AG10803 (cell line): ENCODE measurements around the gene ANKRD13B.
A peak's percentile ranks its signal among the peaks of the same experiment; 100 is the strongest.

Experiments
- DNase-seq: peaks from one replicate; pipeline ENCODE4 v3.0.0; 2010; ENCODE audit warnings: low read depth
- H3K4me3 ChIP-seq: 2 replicates; pipeline ENCODE4 v1.5.1; 2011; ENCODE audit warnings: mild to moderate bottlenecking, low read length, control low read depth
- CTCF ChIP-seq: conservative IDR thresholded peaks from 2 replicates; pipeline ENCODE4 v1.5.1; 2011; ENCODE audit warnings: mild to moderate bottlenecking, low read length, control low read depth, inconsistent platforms

Gene ANKRD13B

DNA sequence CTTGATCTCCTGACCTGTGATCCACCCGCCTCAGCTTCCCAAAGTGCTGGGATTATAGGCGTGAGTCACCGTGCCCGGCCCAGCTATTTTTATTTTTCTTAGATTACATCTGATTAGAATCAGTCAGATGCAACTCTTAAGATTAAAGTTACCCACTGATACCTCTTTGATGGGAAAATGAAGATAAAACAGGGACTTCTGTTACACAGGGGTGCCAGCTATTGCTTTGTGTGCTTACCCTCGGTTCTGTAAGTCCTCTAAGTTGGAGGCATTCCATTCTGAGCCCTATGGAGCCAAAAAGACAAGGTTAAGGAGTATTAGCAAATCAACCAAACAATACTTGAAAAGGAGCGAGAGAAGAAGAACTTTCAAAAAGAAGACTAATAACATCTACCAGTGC, 62.4 kb downstream of the ANKRD13B start:
- H3K4me3 ChIP-seq: no peak overlapping the region
- TF ChIP-seq CTCF: no peak
- no peak for DNase-seq

DNA sequence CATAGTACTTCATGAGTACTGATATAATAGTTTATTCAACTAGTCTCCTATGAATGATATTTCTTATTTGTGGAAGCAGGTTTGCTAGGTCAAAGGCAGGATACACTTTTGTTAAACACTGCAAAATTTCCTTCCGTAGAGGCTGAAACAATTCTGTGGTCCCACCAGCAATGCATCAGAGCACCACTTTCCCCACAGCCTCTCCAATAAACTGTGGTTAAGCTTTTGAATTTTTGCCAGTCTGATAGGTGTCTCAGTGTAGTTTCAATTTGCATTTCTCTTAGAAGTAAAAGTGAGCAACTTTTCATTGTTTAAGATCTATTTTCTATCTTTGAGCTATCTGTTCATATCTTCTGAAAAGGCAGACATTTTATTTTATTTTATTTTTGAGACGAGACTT, 66.2 kb downstream of the ANKRD13B start:
- no peak for TF ChIP-seq CTCF
- no peak overlapping the region for H3K4me3 ChIP-seq
- DNase-seq: no peak

DNA sequence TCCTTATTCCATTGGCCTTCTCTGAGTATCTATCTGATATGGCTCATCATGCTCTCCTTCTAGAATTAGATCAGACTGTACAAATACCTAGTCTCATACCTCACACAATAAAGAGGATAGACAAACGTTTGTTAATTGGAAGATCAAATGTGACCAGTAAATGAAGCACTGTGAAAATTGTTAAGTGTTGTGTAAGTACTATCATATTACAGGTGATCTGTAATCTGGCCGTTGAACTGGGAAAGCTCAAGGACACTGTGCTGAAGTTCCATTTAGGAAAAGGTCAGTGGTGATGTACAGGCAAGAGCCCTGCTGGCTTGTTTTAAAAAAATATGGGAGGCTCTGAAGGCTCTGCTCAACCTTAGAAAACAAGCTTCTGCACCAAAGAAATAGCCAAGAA, 68.3 kb downstream of the ANKRD13B start:
- no peak overlapping the region for H3K4me3 ChIP-seq
- TF ChIP-seq CTCF: no peak

DNA sequence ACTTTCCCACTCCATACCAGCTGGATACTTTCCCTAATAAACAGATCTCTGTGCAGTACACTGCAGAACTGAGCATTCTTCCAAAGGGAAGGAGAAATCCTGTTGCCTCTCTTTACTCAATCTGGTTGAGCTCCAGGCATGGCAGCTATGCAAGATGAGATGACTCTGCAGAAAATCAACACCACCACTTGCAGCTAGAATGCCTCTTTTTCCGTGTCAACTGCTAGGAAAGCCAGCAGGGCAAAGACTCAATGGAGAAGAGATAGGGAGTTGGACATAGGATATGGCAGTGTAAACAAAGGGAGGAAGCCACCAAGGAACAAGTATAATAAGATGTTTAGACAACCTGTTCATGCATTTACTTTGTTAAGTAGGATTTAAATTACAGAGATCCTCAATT, 70.2 kb downstream of the ANKRD13B start:
- DNase-seq: peak; percentile 65
- no peak overlapping the region for H3K4me3 ChIP-seq
- no peak for TF ChIP-seq CTCF

More for the DNA sequence above, 68.3 kb downstream of the ANKRD13B start:
- no peak for DNase-seq
